Smooth muscle cell (in vitro differentiated cells): ENCODE results near the gene TM9SF1. TPM values are rescaled to one million over a fixed set of nuclear protein-coding genes. Genes with fewer than 3 reads are reported as not detected.

Experiments
- DNase-seq: peaks from one replicate; lab custom pipeline; 2025; ENCODE audit not compliant: unreplicated experiment; lab: John Stamatoyannopoulos, UW
- H2AFZ ChIP-seq: fragments of 200-600 bp; sonication (generic); 2 replicates; pipeline ENCODE4 v1.6.0; 2016; ENCODE audit warnings: antibody characterized with exemption, low read depth, mild to moderate bottlenecking
- H3F3A ChIP-seq: fragments of 200-600 bp; sonication (generic); 2 replicates; pipeline ENCODE4 v1.6.0; 2017; ENCODE audit warnings: antibody characterized with exemption, low read depth
- H3K27ac ChIP-seq: fragments of 200-600 bp; sonication (generic); 2 replicates; pipeline ENCODE4 v1.5.1; 2016; ENCODE audit warnings: low read depth, mild to moderate bottlenecking
- H3K27me3 ChIP-seq: fragments of 200-600 bp; sonication (generic); 2 replicates; pipeline ENCODE4 v1.6.1; 2016; ENCODE audit warnings: low read depth, mild to moderate bottlenecking
- H3K36me3 ChIP-seq: fragments of 200-600 bp; sonication (generic); 2 replicates; pipeline ENCODE4 v1.5.1; 2016; ENCODE audit warnings: low read depth
- H3K4me1 ChIP-seq: fragments of 200-600 bp; sonication (generic); 2 replicates; pipeline ENCODE4 v1.5.1; 2016; ENCODE audit warnings: low read depth
- H3K4me2 ChIP-seq: fragments of 200-600 bp; sonication (generic); 2 replicates; pipeline ENCODE4 v1.6.0; 2016; ENCODE audit warnings: mild to moderate bottlenecking
- H3K4me3 ChIP-seq: fragments of 200-600 bp; sonication (generic); 2 replicates; pipeline ENCODE4 v1.5.1; 2016; ENCODE audit warnings: mild to moderate bottlenecking
- H3K79me2 ChIP-seq: fragments of 200-600 bp; sonication (generic); 2 replicates; pipeline ENCODE4 v1.6.0; 2016; ENCODE audit warnings: low read depth, mild to moderate bottlenecking
- H3K9ac ChIP-seq: fragments of 200-600 bp; sonication (generic); 2 replicates; pipeline ENCODE4 v1.6.0; 2016; ENCODE audit warnings: low read depth
- H3K9me3 ChIP-seq: fragments of 200-600 bp; sonication (generic); replicated peaks from 2 replicates; pipeline ENCODE4 v1.5.1; 2016; ENCODE audit warnings: low read depth
- H4K20me1 ChIP-seq: fragments of 200-600 bp; sonication (generic); 2 replicates; pipeline ENCODE4 v1.6.0; 2016; ENCODE audit warnings: low read depth
- WGBS: methylation state at CpG from one replicate; pipeline ENCODE4 v1.1.7; 2016; ENCODE audit warnings: low lambda C conversion rate; 5-methylcytosine and 5-hydroxymethylcytosine counted together
- polyA plus RNA-seq: library from polyadenylated mRNA; unstranded; fragments of >200 nt; fragmentation: Nextera tagmentation; extraction: Ambion mirVana; gene quantifications from 2 replicates; pipeline ENCODE4 v1.2.1, GENCODE V29; 2016
- total RNA-seq: library from RNA; depleted of rRNA; stranded (reverse); fragments of >200 nt; gene quantifications from 2 replicates; pipeline ENCODE4 v1.2.3, GENCODE V29; 2014
- TF ChIP-seq, protein P1 (sequence below): fragments of 200-600 bp; sonication (generic); IDR thresholded peaks from 2 replicates; pipeline ENCODE4 v1.5.1; 2017; ENCODE audit warnings: borderline replicate concordance, mild to moderate bottlenecking, antibody characterized with exemption; ENCODE audit not compliant: insufficient read depth, poor library complexity, severe bottlenecking

Gene TM9SF1
- total and polyA plus RNA-seq, 2 experiments from 2014 or later, result 66.6 to 86.5 TPM

- H3K36me3 ChIP-seq, result no peaks in the 10 kb centered on the region
- no peak overlapping the region for H2AFZ ChIP-seq
- 96% methylated on average over 9 of the region's 9 CpGs for WGBS
Observed at GRCh38 chr14:24189460-24189859, 5.8 kb downstream of the TM9SF1 start.

DNA sequence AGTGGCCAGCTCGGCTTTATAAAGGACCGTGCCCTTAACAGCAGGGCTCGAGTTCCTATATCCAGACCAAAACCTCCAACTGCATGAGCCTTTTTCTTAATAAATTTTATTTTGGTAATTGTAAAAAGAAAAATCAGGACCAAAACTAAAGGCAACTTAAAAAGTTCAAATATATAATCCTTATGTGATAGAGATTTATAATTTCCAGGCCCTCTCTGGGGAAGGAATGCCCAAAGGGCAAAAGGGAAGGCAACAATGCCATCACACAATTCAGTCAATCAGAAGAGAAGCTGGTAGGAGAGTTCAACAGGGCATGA, 6.2 kb downstream of the TM9SF1 start:
- H3K79me2 ChIP-seq, result peaks cover 22% of the 10 kb centered on the region
- H3K4me1 ChIP-seq, result peaks cover 11% of the 10 kb centered on the region
- 5% methylated on average over 3 of the region's 3 CpGs for WGBS
- H3K27me3 ChIP-seq, result no peaks in the 10 kb centered on the region
- H2AFZ ChIP-seq, result no peak overlapping the region
- no peaks in the 10 kb centered on the region for H4K20me1 ChIP-seq
- DNase-seq, result no peak
- TF ChIP-seq, protein P1, sequence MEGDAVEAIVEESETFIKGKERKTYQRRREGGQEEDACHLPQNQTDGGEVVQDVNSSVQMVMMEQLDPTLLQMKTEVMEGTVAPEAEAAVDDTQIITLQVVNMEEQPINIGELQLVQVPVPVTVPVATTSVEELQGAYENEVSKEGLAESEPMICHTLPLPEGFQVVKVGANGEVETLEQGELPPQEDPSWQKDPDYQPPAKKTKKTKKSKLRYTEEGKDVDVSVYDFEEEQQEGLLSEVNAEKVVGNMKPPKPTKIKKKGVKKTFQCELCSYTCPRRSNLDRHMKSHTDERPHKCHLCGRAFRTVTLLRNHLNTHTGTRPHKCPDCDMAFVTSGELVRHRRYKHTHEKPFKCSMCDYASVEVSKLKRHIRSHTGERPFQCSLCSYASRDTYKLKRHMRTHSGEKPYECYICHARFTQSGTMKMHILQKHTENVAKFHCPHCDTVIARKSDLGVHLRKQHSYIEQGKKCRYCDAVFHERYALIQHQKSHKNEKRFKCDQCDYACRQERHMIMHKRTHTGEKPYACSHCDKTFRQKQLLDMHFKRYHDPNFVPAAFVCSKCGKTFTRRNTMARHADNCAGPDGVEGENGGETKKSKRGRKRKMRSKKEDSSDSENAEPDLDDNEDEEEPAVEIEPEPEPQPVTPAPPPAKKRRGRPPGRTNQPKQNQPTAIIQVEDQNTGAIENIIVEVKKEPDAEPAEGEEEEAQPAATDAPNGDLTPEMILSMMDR, result no peak
- peak overlapping the region; percentile 85 for H3K4me2 ChIP-seq
- peak overlapping the region; percentile 78 for H3K27ac ChIP-seq
- H3K9ac ChIP-seq, result peak overlapping the region; percentile 54
- peaks cover 10% of the 10 kb centered on the region for H3F3A ChIP-seq
- H3K36me3 ChIP-seq, result no peaks in the 10 kb centered on the region
- peak overlapping the region; percentile 58 for H3K4me3 ChIP-seq
- H3K9me3 ChIP-seq, result no peaks in the 10 kb centered on the region

More at GRCh38 chr14:24189460-24189859, 5.8 kb downstream of the TM9SF1 start:
- Histone ChIP-seq H3K9ac (no peak overlapping the region), H4K20me1 (no peaks in the 10 kb centered on the region), H3F3A (peaks cover 10% of the 10 kb centered on the region), H3K27me3 (no peaks in the 10 kb centered on the region), H3K4me1 (peaks cover 11% of the 10 kb centered on the region), H3K4me2 (peak overlapping the region; percentile 85), H3K9me3 (no peaks in the 10 kb centered on the region), H3K27ac (peak overlapping the region; percentile 78), H3K4me3 (no peak overlapping the region), H3K79me2 (peaks cover 24% of the 10 kb centered on the region)
- no peak for DNase-seq
- TF ChIP-seq, protein P1, result no peak

GRCh38 chr14:24188251-24189058, 6.8 kb downstream of the TM9SF1 start, which contains the start of gene IPO4:
Gene IPO4, minus strand, starts transcription at chr14:24188816. Its CDS starts 29 bp downstream, at chr14:24188787.
- DNase-seq, result peak; percentile 79
- Histone ChIP-seq H4K20me1 (no peaks in the 10 kb centered on the region), H2AFZ (no peak within 1 kb of the TSS), H3K9ac (peak within 1 kb of the TSS; percentile 58), H3K9me3 (no peaks in the 10 kb centered on the region), H3K36me3 (no peaks in the 10 kb centered on the region), H3K79me2 (peaks cover 20% of the 10 kb centered on the region), H3K4me3 (peak within 1 kb of the TSS; percentile 58), H3K4me2 (peak within 1 kb of the TSS; percentile 85), H3K4me1 (peaks cover 11% of the 10 kb centered on the region), H3K27ac (peak within 1 kb of the TSS; percentile 78), H3K27me3 (no peaks in the 10 kb centered on the region), H3F3A (peaks cover 10% of the 10 kb centered on the region)
- TF ChIP-seq, protein P1, result no peak
- WGBS, result 2% methylated on average over 65 of the region's 65 CpGs
